Cardiac muscle cell (in vitro differentiated cells and primary cell): ENCODE data around the gene SLC9A9. TPM values are rescaled to one million over a fixed set of nuclear protein-coding genes. Genes with fewer than 3 reads are reported as not detected.

Source experiments
- DNase-seq, 2 donors: peaks; one replicate each; pipeline versions ENCODE4 v3.0.0 to v3.0.0-alpha.2; 2010 to 2017; ENCODE audit warnings: low read depth in 1 of 2, low spot score in 1 of 2
- H3K27ac ChIP-seq: fragments of 200-600 bp; sonication (generic); 2 replicates; pipeline ENCODE4 v1.5.1; 2016
- H3K27me3 ChIP-seq: fragments of 200-600 bp; sonication (generic); 2 replicates; pipeline ENCODE4 v1.6.0; 2016; ENCODE audit warnings: control low read depth
- H3K36me3 ChIP-seq: fragments of 200-600 bp; sonication (generic); 2 replicates; pipeline ENCODE4 v1.5.1; 2016; ENCODE audit warnings: control low read depth
- H3K4me1 ChIP-seq: fragments of 200-600 bp; sonication (generic); 2 replicates; pipeline ENCODE4 v1.8.1; 2017; ENCODE audit warnings: low read depth, mild to moderate bottlenecking, mixed run types
- H3K4me3 ChIP-seq: fragments of 200-600 bp; sonication (generic); 2 replicates; pipeline ENCODE4 v1.5.1; 2016; ENCODE audit warnings: mild to moderate bottlenecking
- H3K9me3 ChIP-seq: fragments of 200-600 bp; sonication (generic); 2 replicates; pipeline ENCODE4 v1.5.1; 2017; ENCODE audit warnings: low read depth, mild to moderate bottlenecking, control low read depth
- polyA plus RNA-seq: library from polyadenylated mRNA; unstranded; fragments of >200 nt; fragmentation: Nextera tagmentation; extraction: Ambion mirVana; gene quantifications from 2 replicates; pipeline ENCODE4 v1.2.1, GENCODE V29; 2016
- total RNA-seq: library from RNA; depleted of rRNA; stranded (reverse); fragments of >200 nt; gene quantifications from 2 replicates; pipeline ENCODE4 v1.2.3, GENCODE V29; 2016
- TF ChIP-seq, protein P1 (sequence below): IDR thresholded peaks from 2 replicates; pipeline ENCODE4 v1.5.1; 2012; ENCODE audit warnings: low read depth, mild to moderate bottlenecking, low read length

The SLC9A9 gene
- total and polyA plus RNA-seq, 2 experiments from 2014 or later, result 0.73 to 1.5 TPM

GRCh38 chr3:143220741-143221140 is 627.5 kb downstream of the SLC9A9 start:
- H3K9me3 ChIP-seq, result no peaks in the 10 kb centered on the region
- no peak overlapping the region for H3K27ac ChIP-seq
- no peaks in the 10 kb centered on the region for H3K36me3 ChIP-seq
- TF ChIP-seq, protein P1, sequence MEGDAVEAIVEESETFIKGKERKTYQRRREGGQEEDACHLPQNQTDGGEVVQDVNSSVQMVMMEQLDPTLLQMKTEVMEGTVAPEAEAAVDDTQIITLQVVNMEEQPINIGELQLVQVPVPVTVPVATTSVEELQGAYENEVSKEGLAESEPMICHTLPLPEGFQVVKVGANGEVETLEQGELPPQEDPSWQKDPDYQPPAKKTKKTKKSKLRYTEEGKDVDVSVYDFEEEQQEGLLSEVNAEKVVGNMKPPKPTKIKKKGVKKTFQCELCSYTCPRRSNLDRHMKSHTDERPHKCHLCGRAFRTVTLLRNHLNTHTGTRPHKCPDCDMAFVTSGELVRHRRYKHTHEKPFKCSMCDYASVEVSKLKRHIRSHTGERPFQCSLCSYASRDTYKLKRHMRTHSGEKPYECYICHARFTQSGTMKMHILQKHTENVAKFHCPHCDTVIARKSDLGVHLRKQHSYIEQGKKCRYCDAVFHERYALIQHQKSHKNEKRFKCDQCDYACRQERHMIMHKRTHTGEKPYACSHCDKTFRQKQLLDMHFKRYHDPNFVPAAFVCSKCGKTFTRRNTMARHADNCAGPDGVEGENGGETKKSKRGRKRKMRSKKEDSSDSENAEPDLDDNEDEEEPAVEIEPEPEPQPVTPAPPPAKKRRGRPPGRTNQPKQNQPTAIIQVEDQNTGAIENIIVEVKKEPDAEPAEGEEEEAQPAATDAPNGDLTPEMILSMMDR, result no peak
- no peak for DNase-seq
- no peak overlapping the region for H3K4me3 ChIP-seq
- H3K27me3 ChIP-seq, result no peaks in the 10 kb centered on the region
- peaks cover 5% of the 10 kb centered on the region for H3K4me1 ChIP-seq

DNA sequence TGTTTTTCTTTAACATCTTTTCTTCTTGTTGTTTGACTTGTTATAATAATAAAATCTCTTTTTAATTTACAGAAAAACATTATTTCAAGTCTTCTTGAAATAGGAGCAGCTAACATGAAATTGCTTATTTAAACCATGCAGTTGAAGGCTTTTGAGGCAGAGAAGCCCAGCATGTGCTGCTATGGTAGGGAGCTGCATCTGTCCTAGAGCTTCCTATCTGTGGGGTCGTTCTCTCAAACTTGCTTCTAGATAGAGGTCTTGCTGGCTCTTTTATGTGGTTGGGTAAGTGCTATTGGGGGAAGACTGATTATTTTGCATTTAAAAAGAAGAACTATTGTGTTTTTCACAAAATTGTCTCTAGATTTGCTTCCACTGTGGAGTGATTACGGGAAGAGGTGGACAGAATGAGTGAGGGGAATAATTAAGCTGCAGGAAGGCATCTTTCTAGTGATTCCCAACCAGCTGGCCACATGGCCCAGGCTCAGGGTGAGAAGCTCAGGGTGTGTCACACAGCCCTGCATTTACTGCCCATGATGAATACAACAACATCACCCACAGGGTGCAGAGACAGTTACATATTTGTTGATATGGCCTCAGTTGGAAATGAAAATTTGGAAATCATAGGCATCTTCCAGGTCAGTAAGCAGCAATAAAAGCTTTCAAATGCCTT is 630.0 kb downstream of the SLC9A9 start:
- no peaks in the 10 kb centered on the region for H3K27me3 ChIP-seq
- H3K4me1 ChIP-seq, result peaks cover 5% of the 10 kb centered on the region
- no peak overlapping the region for H3K4me3 ChIP-seq
- no peak overlapping the region for H3K27ac ChIP-seq
- no peaks in the 10 kb centered on the region for H3K36me3 ChIP-seq
- no peak for DNase-seq
- no peaks in the 10 kb centered on the region for H3K9me3 ChIP-seq
- TF ChIP-seq, protein P1, result no peak

DNA sequence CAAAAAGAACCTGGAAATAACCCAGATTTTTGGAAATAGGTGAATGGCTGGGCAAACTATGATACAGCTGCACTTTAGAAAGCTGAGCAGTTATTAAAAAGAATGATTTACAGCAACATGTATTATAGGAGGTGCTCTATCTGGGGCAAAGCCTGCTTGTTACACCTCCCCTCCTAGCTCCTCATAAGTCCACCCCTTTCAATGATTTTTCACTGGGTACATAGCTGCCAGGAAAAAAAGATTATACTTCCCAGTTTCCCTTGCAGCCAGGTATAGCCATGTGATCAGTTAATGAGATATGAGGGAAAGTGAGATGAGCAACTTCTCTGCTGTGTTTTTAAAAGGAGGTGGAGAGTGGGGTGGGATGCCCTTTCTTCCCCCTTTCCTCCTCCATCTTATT is 631.0 kb downstream of the SLC9A9 start:
- Histone ChIP-seq H3K4me1 (peaks cover under 1% of the 10 kb centered on the region), H3K4me3 (no peak overlapping the region), H3K27me3 (no peaks in the 10 kb centered on the region), H3K9me3 (no peaks in the 10 kb centered on the region), H3K36me3 (no peaks in the 10 kb centered on the region), H3K27ac (no peak overlapping the region)
- no peak for DNase-seq
- TF ChIP-seq, protein P1, result no peak

DNA sequence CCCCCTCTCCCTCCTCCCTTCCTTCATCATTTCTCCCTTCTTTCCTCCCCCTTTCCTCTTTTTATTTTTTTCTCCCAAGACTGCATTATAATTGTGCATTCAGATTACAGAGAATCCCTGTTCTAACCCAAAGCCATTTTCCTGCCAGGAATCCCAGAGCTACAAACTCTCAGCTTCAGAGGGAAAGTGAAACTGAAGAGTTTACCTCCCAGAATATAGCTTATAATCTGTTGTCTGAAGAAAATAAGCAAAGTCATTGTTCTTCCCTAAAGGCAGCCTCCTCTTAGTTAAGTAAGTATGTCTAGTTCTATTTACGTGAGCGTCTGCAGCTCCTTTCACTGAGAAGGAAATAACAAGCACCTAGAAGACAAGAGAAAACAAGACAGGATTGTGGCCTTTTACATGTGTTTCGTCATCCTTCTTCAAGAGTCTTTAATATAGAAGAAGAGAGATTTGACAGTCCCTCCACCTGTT is 631.5 kb downstream of the SLC9A9 start:
- Histone ChIP-seq H3K27me3 (no peaks in the 10 kb centered on the region), H3K27ac (no peak overlapping the region), H3K4me1 (no peaks in the 10 kb centered on the region), H3K9me3 (no peaks in the 10 kb centered on the region), H3K4me3 (no peak overlapping the region), H3K36me3 (no peaks in the 10 kb centered on the region)
- TF ChIP-seq, protein P1, result no peak
- peak in 1 of 2 donors; percentile 35 for DNase-seq

Other genes starting within 250 kb of the SLC9A9 start
- 42.7 and 71.6 TPM in 2 replicates for gene DIPK2A, start 123.4 kb upstream of the SLC9A9 start, total RNA-seq
- gene DIPK2A, start 123.4 kb upstream of the SLC9A9 start, polyA plus RNA-seq, result 21.1 TPM in 2 replicates